ENCODE results near the gene GJC1.

DNA sequence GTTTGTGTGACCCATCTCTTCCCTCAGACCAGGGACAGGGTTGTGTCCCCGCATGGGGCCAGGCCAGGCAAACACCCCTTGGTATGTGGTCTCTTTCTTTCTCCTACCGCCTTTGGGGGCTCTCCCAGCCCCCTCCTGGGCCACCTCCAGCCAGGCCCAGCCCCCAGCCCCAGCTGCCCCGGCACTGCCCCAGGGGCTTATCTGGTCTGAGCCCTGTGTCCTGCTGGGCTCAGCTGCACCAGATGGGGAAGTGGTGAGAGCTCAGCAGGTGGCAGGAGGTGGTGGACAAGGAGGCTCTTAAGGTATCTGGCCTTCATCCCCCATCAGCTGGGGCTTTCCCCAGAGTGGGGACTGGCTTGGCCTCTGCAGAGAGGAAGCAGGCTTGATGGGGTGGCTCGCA lies 62.6 kb downstream of the GJC1 start:
- TF ChIP-seq POLR2AphosphoS5 (IDR thresholded peaks at IDR 0.05; ENCODE audit: low read depth, low read length) (no peak), POLR2A (IDR thresholded peaks at IDR 0.05; ENCODE audit: low read depth, low read length) (no peak)

Data from GM12892 (cell line).